Ureter (tissue), 1 donor: ENCODE results near the gene ARHGAP25. TPM values are rescaled to one million over a fixed set of nuclear protein-coding genes. Genes with fewer than 3 reads are reported as not detected.

Experiments
- DNase-seq: peaks from one replicate; pipeline ENCODE4 v3.0.0-alpha.2; 2020; ENCODE audit warnings: low spot score
- total RNA-seq: library from RNA; stranded (reverse); gene quantifications from one replicate; pipeline ENCODE4 v1.2.4, GENCODE V29; 2023
- donor health status: DM: yes; HTN: yes; CAD: no.

The ARHGAP25 gene
- total RNA-seq, 1 donor from 2014 or later = 14.7 TPM

- peak; percentile 72 for DNase-seq
Observed at GRCh38 chr2:68766376-68766845, 31.8 kb downstream of the ARHGAP25 start.

GRCh38 chr2:68767031-68767961 lies 32.7 kb downstream of the ARHGAP25 start:
- no peak for DNase-seq

- DNase-seq = no peak
Observed at GRCh38 chr2:68767996-68768395, 33.4 kb downstream of the ARHGAP25 start.

GRCh38 chr2:68768461-68768860 lies 33.9 kb downstream of the ARHGAP25 start:
- DNase-seq = no peak

GRCh38 chr2:68768951-68769350 lies 34.3 kb downstream of the ARHGAP25 start:
- no peak for DNase-seq

- no peak for DNase-seq
Observed at GRCh38 chr2:68769586-68770270, 35.1 kb downstream of the ARHGAP25 start.

GRCh38 chr2:68770271-68771111 lies 35.9 kb downstream of the ARHGAP25 start:
- no peak for DNase-seq

GRCh38 chr2:68771211-68771751 lies 36.7 kb downstream of the ARHGAP25 start:
- no peak for DNase-seq

- DNase-seq = no peak
Observed at GRCh38 chr2:68772109-68772508, 37.5 kb downstream of the ARHGAP25 start.

GRCh38 chr2:68774569-68775271 lies 40.1 kb downstream of the ARHGAP25 start:
- peak; percentile 66 for DNase-seq

- no peak for DNase-seq
Observed at GRCh38 chr2:68775272-68775842, 40.7 kb downstream of the ARHGAP25 start.

- no peak for DNase-seq
Observed at GRCh38 chr2:68776124-68776523, 41.5 kb downstream of the ARHGAP25 start.

- DNase-seq = no peak
Observed at GRCh38 chr2:68779595-68779994, 45.0 kb downstream of the ARHGAP25 start.

GRCh38 chr2:68784188-68784587 lies 49.6 kb downstream of the ARHGAP25 start:
- no peak for DNase-seq

GRCh38 chr2:68784915-68785314 lies 50.3 kb downstream of the ARHGAP25 start:
- DNase-seq = no peak

- DNase-seq = no peak
Observed at GRCh38 chr2:68787356-68787755, 52.7 kb downstream of the ARHGAP25 start.

- no peak for DNase-seq
Observed at GRCh38 chr2:68789603-68790002, 55.0 kb downstream of the ARHGAP25 start.

- no peak for DNase-seq
Observed at GRCh38 chr2:68790600-68790999, 56.0 kb downstream of the ARHGAP25 start.

- no peak for DNase-seq
Observed at GRCh38 chr2:68791914-68792313, 57.3 kb downstream of the ARHGAP25 start.

GRCh38 chr2:68792751-68793150 lies 58.1 kb downstream of the ARHGAP25 start:
- DNase-seq = no peak
